Activated CD4-positive, alpha-beta T cell treated with anti-CD3 and anti-CD28 coated beads, Interleukin-2, amount 50 U/mL, for 24 hours (primary cell): Measurements from ENCODE around the gene ACTG1.

Experiments
- DNase-seq, 2 donors: peaks; one replicate each; pipeline ENCODE4 v3.0.0-alpha.2; 2020; ENCODE audit warnings: low read depth in 1 of 2, low spot score in 1 of 2

Gene ACTG1

DNA sequence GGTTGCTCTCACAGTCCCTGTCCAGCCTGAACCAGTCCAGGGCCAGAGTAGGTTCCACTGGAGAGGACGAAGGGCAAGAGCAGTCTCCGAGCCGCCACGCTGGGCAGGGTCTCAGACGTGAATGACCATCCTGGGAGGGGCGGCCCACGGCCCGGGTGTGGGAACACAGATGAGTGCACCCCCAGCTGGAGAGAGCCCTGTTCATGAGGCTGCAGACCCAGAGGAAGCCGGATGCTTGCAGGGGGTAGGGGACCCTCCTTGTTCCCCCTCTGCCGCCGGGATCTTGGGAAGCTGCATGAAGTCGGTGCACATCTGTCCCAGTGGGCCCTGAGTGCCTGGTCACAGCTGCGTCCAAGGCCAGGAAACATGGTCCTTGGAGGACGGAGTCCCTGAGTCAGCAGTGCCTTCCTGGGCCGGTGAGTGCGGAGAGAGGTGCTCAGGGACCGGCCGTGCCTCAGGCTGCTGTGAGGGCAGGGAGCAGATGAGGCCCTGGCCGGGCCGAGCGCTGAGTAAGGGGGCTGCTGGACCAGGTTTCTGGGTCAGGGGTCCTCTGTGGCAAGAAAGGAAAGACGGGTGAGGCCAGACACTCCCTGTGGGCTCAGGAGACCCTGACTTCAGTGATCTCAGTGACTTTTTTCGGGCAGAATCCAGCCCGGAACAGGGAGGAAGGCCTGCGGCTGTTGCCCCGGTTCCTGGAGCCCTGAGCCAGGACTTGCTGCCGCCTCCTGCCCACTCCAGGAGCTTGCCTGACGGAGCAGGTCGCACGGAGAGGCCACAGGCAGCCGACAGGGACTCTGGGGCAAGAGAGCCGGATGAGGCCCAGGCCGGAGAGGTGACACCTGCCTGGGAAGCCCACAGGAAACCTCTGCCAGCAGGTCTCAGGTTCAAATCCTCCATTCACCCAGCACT is 45.8 kb downstream of the ACTG1 start:
- no peak for DNase-seq

DNA sequence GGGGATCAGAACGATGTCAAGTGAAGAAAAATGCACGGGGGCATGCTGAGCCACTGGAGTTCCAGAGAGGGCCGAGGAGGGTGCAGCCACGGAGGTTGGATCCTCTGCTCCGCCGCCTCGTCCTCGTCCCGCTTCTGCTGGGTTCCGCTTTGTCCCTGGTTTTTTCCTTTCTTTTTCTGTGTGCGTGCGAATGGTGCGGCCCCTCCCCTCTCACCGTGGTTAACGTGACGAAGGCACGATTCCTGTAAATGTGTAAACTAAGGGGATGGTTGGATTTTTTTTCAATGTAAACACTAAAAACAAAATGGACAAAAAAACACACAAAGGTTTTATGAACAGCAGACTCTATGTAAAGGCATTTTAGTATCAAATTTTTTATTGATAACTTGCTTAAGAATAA is 46.7 kb downstream of the ACTG1 start:
- no peak for DNase-seq

DNA sequence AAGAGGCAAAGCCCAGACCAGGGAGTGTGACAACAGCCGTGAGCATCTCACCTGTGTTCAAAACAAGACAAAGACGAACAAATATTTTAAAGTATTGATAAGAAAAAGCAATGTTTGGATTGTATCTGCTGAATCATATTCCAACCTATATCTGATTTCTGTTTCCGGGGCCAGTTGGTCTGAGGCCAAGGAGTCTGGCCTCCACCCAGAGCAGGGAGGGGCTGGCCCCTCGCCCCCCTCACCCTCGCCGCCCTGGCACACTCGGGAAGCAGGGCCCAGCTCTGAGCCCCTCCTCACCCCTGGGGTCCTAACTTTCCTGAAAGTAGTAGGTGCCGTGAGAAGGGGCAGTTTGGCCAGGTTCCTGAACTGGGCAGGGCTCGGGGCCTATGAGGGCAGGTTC is 48.0 kb downstream of the ACTG1 start:
- DNase-seq = no peak

DNA sequence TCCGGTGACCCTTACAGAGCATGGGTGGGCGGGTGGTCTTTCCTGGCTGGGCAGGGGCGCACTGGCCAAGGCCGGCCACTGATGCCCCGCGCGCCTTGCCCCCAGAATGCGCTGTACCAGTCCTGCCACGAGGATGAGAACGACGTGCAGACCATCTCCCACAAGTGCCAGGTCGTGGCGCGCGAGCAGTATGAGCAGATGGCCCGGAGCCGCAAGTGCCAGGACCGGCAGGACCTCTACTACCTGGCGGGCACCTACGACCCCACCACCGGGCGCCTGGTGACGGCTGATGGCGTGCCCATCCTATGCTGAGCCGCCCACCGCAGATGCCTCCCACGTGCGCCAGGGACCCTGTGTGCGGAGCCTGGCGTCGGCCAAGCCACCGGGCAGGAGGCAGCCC is 49.1 kb downstream of the ACTG1 start:
- no peak for DNase-seq

DNA sequence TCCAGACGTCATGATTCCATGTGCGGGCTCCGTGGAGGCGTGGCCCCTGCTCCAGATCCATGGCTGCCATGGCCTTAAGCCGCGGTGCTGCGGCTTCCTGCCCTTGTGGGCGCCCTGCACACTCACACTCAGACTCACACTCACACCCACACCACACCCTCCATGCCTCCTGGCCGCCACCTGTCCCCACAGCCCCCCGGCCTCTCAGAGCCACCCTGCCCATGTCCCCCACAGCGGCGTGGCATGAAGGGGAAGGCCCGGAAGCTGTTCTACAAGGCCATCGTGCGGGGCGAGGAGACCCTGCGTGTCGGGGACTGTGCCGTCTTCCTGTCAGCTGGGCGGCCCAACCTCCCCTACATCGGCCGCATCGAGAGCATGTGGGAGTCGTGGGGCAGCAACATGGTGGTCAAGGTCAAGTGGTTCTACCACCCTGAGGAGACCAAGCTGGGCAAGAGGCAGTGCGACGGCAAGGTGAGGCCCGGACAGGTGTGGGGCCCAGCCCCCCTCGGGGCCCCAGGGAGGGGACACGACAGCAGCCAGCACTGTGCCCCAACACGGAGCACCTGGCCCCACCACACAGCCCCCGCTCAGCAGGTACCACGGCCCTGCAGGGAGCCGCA is 50.0 kb downstream of the ACTG1 start:
- DNase-seq = no peak

DNA sequence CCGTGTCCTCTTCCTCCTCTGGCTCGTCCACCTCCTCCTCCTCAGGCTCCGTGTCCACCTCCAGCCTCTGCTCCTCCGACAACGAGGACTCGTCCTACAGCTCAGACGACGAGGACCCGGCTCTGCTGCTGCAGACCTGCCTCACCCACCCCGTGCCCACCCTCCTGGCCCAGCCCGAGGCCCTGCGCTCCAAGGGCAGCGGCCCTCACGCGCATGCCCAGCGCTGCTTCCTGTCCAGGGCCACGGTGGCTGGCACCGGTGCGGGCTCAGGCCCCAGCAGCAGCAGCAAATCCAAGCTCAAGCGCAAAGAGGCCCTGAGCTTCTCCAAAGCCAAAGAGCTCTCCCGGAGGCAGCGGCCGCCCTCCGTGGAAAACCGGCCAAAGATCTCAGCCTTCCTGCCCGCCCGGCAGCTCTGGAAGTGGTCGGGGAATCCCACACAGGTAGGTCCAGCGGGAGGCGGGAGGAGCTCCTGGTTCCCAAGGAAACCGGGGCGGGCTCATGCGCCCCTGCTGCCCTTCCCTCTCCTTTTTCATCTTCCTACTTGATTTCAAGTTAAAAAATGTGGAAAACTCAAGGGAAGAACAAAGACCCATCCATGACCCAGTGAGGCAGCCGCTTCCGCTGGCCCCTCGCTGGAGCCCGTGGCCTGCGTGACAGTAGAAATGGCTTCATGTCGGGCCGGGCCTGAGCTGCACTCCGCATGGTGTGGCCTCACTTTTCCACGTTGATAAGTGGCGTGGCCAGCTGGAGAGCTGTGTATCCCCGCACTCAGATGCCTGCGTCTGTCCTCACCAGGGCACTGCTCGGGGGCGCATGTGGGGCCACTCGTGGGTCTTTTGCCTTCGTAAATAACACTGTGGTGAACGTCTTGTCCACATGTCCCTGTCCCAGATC is 50.7 kb downstream of the ACTG1 start:
- DNase-seq = no peak

DNA sequence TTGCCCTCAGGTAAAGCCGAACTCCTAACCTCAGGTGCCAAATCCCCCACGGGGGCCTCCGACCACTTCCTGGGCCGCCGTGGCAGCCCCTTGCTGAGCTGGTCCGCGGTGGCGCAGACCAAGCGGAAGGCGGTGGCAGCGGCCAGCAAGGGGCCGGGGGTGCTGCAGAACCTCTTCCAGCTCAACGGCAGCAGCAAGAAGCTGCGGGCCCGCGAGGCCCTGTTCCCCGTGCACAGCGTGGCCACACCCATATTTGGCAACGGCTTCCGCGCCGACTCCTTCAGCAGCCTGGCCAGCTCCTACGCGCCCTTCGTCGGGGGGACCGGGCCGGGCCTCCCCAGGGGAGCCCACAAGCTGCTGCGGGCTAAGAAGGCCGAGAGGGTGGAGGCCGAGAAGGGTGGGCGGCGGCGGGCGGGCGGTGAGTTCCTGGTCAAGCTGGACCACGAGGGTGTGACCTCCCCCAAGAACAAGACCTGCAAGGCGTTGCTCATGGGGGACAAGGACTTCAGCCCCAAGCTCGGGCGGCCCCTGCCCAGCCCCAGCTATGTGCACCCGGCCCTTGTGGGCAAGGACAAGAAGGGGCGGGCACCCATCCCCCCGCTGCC is 51.6 kb downstream of the ACTG1 start:
- DNase-seq = no peak
